IMR-90 (cell line): ENCODE measurements around the gene JMJD8. TPM values are rescaled to one million over a fixed set of nuclear protein-coding genes. Genes with fewer than 3 reads are reported as not detected.

ENCODE experiments used
- ATAC-seq: fragments of 200-7000 bp; cut with Tn5 transposase; 2 replicates; pipeline ENCODE4 v1.9.1; 2020; ENCODE audit warnings: low read depth, mild to moderate bottlenecking, moderate library complexity
- BruUV-seq: library from RNA; stranded (reverse); fragments of 400-500 nt; replicated peaks from 2 replicates; lab custom pipeline; 2021; lab: Mats Ljungman, UMichigan
- CTCF ChIA-PET: fragments of 300-600 bp; formaldehyde crosslinking; extraction: SDS; loops from one replicate; lab custom pipeline; 2021; ENCODE audit warnings: antibody characterized with exemption; lab: Yijun Ruan, JAX
- POLR2A ChIA-PET: fragments of 300-600 bp; sonication (Branson Sonifier 250); formaldehyde crosslinking; loops from one replicate; lab custom pipeline; 2022; ENCODE audit warnings: antibody characterized with exemption; ENCODE audit not compliant: unreplicated experiment; lab: Charles Lee
- DNase-seq: peaks from one replicate; pipeline ENCODE4 v3.0.0; 2013
- H2AFZ ChIP-seq: replicated peaks from 2 replicates; pipeline ENCODE3; 2013; ENCODE audit warnings: low read length, mild to moderate bottlenecking; ENCODE audit not compliant: poor library complexity
- H2AK5ac ChIP-seq: 2 replicates; pipeline ENCODE4 v1.6.1; 2013; ENCODE audit warnings: low read depth, low read length, inconsistent platforms
- H2AK9ac ChIP-seq: replicated peaks from 2 replicates; pipeline ENCODE3; 2013; ENCODE audit warnings: mild to moderate bottlenecking, low read depth, low read length, moderate library complexity; ENCODE audit not compliant: poor library complexity
- H2BK120ac ChIP-seq: 2 replicates; pipeline ENCODE4 v1.6.1; 2013; ENCODE audit warnings: low read depth, low read length, inconsistent platforms
- H2BK15ac ChIP-seq: 3 replicates; pipeline ENCODE4 v1.6.1; 2013; ENCODE audit warnings: low read depth, low read length, inconsistent platforms
- H2BK20ac ChIP-seq: 2 replicates; pipeline ENCODE4 v1.6.1; 2013; ENCODE audit warnings: low read depth, mild to moderate bottlenecking, inconsistent platforms, low read length, moderate library complexity
- H2BK5ac ChIP-seq: 2 replicates; pipeline ENCODE4 v1.6.1; 2013; ENCODE audit warnings: mild to moderate bottlenecking, low read depth, low read length, inconsistent platforms; ENCODE audit not compliant: poor library complexity, severe bottlenecking
- H3K14ac ChIP-seq: replicated peaks from 2 replicates; pipeline ENCODE4 v1.6.1; 2013; ENCODE audit warnings: low read depth, low read length, inconsistent platforms
- H3K18ac ChIP-seq: 2 replicates; pipeline ENCODE4 v1.6.1; 2013; ENCODE audit warnings: low read depth, low read length, control low read depth
- H3K23ac ChIP-seq: 2 replicates; pipeline ENCODE4 v1.6.1; 2013; ENCODE audit warnings: low read depth, low read length, inconsistent platforms
- H3K27ac ChIP-seq: 2 replicates; pipeline ENCODE4 v1.5.1; 2013; ENCODE audit warnings: mild to moderate bottlenecking, control low read depth, low read length; ENCODE audit not compliant: insufficient read depth
- H3K27me3 ChIP-seq: 2 replicates; pipeline ENCODE4 v1.6.1; 2013; ENCODE audit warnings: low read length; ENCODE audit not compliant: control insufficient read depth, insufficient read depth
- H3K36me3 ChIP-seq: 2 replicates; pipeline ENCODE4 v1.6.1; 2013; ENCODE audit warnings: low read length, mixed read lengths; ENCODE audit not compliant: control insufficient read depth, insufficient read depth
- H3K4ac ChIP-seq: 2 replicates; pipeline ENCODE4 v1.6.1; 2013; ENCODE audit warnings: low read depth, low read length, inconsistent platforms
- H3K4me1 ChIP-seq: 2 replicates; pipeline ENCODE4 v1.6.1; 2013; ENCODE audit warnings: low read length, mixed read lengths; ENCODE audit not compliant: control insufficient read depth, insufficient read depth
- H3K4me2 ChIP-seq: 2 replicates; pipeline ENCODE4 v1.6.1; 2013; ENCODE audit warnings: low read depth, mild to moderate bottlenecking, control low read depth, low read length, moderate library complexity
- H3K4me3 ChIP-seq: 2 replicates; pipeline ENCODE4 v1.5.1; 2013; ENCODE audit warnings: low read depth, mild to moderate bottlenecking, control low read depth, low read length, moderate library complexity; ENCODE audit not compliant: insufficient read depth
- H3K56ac ChIP-seq: 2 replicates; pipeline ENCODE4 v1.6.1; 2013; ENCODE audit warnings: low read length, inconsistent platforms; ENCODE audit not compliant: insufficient read depth; ENCODE audit errors: extremely low read depth
- H3K79me1 ChIP-seq, 2 experiments: 2 replicates each; pipeline ENCODE4 v1.6.1; 2013; ENCODE audit warnings: low read length in 2 of 2, inconsistent platforms in 1 of 2, low read depth in 1 of 2
- H3K9ac ChIP-seq: 2 replicates; pipeline ENCODE4 v1.6.1; 2013; ENCODE audit warnings: low read depth, low read length, control low read depth
- H3K9me1 ChIP-seq: 2 replicates; pipeline ENCODE4 v1.6.1; 2013; ENCODE audit warnings: low read length, inconsistent platforms; ENCODE audit not compliant: insufficient read depth
- H3K9me3 ChIP-seq: 2 replicates; pipeline ENCODE4 v1.6.1; 2013; ENCODE audit warnings: low read length; ENCODE audit not compliant: control insufficient read depth, insufficient read depth
- H4K20me1 ChIP-seq: 2 replicates; pipeline ENCODE4 v1.6.1; 2013; ENCODE audit warnings: low read length, inconsistent platforms; ENCODE audit not compliant: insufficient read depth
- H4K5ac ChIP-seq: 2 replicates; pipeline ENCODE4 v1.6.1; 2013; ENCODE audit warnings: mild to moderate bottlenecking, low read depth, low read length, control low read depth
- H4K8ac ChIP-seq, 2 experiments: 2 replicates each; pipeline ENCODE4 v1.6.1; 2013; ENCODE audit warnings: low read depth in 2 of 2, low read length in 2 of 2, control low read depth in 1 of 2, inconsistent platforms in 1 of 2
- H4K91ac ChIP-seq: 2 replicates; pipeline ENCODE4 v1.6.1; 2013; ENCODE audit warnings: low read depth, low read length, inconsistent platforms; ENCODE audit not compliant: insufficient read depth
- BHLHE40 ChIP-seq: fragments of 150-350 bp; IDR thresholded peaks from 2 replicates; pipeline ENCODE4 v1.6.1; 2016; ENCODE audit warnings: mild to moderate bottlenecking, low read depth, low read length
- CTCF ChIP-seq: conservative IDR thresholded peaks from 2 replicates; pipeline ENCODE4 v1.5.1; 2012; ENCODE audit warnings: mild to moderate bottlenecking, low read depth, low read length, improper control_type of control experiment
- ELK1 ChIP-seq: fragments of 150-350 bp; IDR thresholded peaks from 2 replicates; pipeline ENCODE4 v1.6.1; 2016; ENCODE audit warnings: low read depth, mild to moderate bottlenecking, low read length, moderate library complexity, borderline replicate concordance
- FOS ChIP-seq: fragments of 150-350 bp; IDR thresholded peaks from 2 replicates; pipeline ENCODE4 v1.6.1; 2016; ENCODE audit warnings: low read depth, low read length
- MAFK ChIP-seq: IDR thresholded peaks from 2 replicates; pipeline ENCODE4 v1.6.1; 2012; ENCODE audit warnings: low read depth, low read length, improper control_type of control experiment
- MAZ ChIP-seq: IDR thresholded peaks from 2 replicates; pipeline ENCODE4 v1.6.1; 2012; ENCODE audit warnings: low read depth, mild to moderate bottlenecking, low read length, improper control_type of control experiment, moderate library complexity, borderline replicate concordance
- MXI1 ChIP-seq: IDR thresholded peaks from 2 replicates; pipeline ENCODE4 v1.6.1; 2012; ENCODE audit warnings: low read depth, mild to moderate bottlenecking, low read length, moderate library complexity, borderline replicate concordance
- NFE2L2 ChIP-seq: fragments of 150-350 bp; IDR thresholded peaks from 2 replicates; pipeline ENCODE4 v1.6.1; 2016; ENCODE audit warnings: low read depth, mild to moderate bottlenecking, low read length
- POLR2A ChIP-seq: IDR thresholded peaks from 2 replicates; pipeline ENCODE4 v1.6.1; 2012; ENCODE audit warnings: mild to moderate bottlenecking, low read depth, low read length
- RAD21 ChIP-seq: IDR thresholded peaks from 2 replicates; pipeline ENCODE4 v1.6.1; 2012; ENCODE audit warnings: low read length, improper control_type of control experiment
- RCOR1 ChIP-seq: IDR thresholded peaks from 2 replicates; pipeline ENCODE4 v1.6.1; 2012; ENCODE audit warnings: mild to moderate bottlenecking, low read length, improper control_type of control experiment; ENCODE audit not compliant: insufficient replicate concordance
- RFX5 ChIP-seq: IDR thresholded peaks from 2 replicates; pipeline ENCODE4 v1.8.0; 2012; ENCODE audit warnings: low read depth, mild to moderate bottlenecking, low read length, moderate library complexity
- SMC3 ChIP-seq: fragments of 150-350 bp; IDR thresholded peaks from 2 replicates; pipeline ENCODE4 v1.6.1; 2016; ENCODE audit warnings: low read depth, mild to moderate bottlenecking, antibody characterized with exemption, low read length, moderate library complexity
- WGBS, 2 experiments: methylation state at CpG; one replicate each; pipeline versions ENCODE4 v1.1.5 to v1.1.7; 2013; ENCODE audit warnings: missing lambda C conversion rate in 2 of 2; ENCODE audit not compliant: insufficient read length in 1 of 2; ENCODE audit errors: extremely low coverage in 2 of 2; 5-methylcytosine and 5-hydroxymethylcytosine counted together
- dilution Hi-C: fragments of 300-500 bp; cut with HindIII; formaldehyde crosslinking; loops from one replicate; pipeline ENCODE4 v1.14.3; 2018; ENCODE audit warnings: low sequenced_read_pairs; ENCODE audit not compliant: unreplicated experiment
- in situ Hi-C: fragments of 300-500 bp; cut with MboI; formaldehyde crosslinking; loops from 3 replicates; pipeline ENCODE4 v1.14.3; 2019; ENCODE audit warnings: low sequenced_read_pairs, inconsistent platforms, mixed read lengths
- intact Hi-C: fragments of 100-400 bp; cut with micrococcal nuclease; formaldehyde crosslinking; loops from 2 replicates; pipeline ENCODE4 v1.10.0; 2022
- polyA plus RNA-seq, 3 experiments: library from polyadenylated mRNA; depleted of rRNA; stranded (reverse); fragments of >200 nt; gene quantifications; 2 replicates each; pipeline ENCODE4 v1.2.3, GENCODE V29; 2012; ENCODE audit warnings: low replicate concordance in 1 of 3
- total RNA-seq: library from RNA; depleted of rRNA; stranded (reverse); fragments of >200 nt; gene quantifications from 2 replicates; pipeline ENCODE4 v1.2.3, GENCODE V29; 2012

JMJD8 gene
- total and polyA plus RNA-seq, 2 of the 4 experiments (the other 2 are of a cell fraction) = 17.7 to 62.5 TPM

GRCh38 chr16:732332-732731 is 48.2 kb upstream of the JMJD8 start:
- no peak overlapping the region for H4K5ac ChIP-seq
- no peak overlapping the region for H2BK20ac ChIP-seq
- ATAC-seq = no peak
- no peak overlapping the region for H3K27ac ChIP-seq
- TF ChIP-seq SMC3 = no peak
- TF ChIP-seq MAFK = no peak
- no peak for TF ChIP-seq ELK1
- no peak for TF ChIP-seq FOS
- TF ChIP-seq MXI1 = no peak
- TF ChIP-seq RAD21 = no peak
- TF ChIP-seq POLR2A = no peak
- TF ChIP-seq NFE2L2 = no peak
- no peak for TF ChIP-seq MAZ
- no peak for TF ChIP-seq RFX5
- TF ChIP-seq CTCF = no peak
- TF ChIP-seq BHLHE40 = no peak
- TF ChIP-seq RCOR1 = no peak
- no peaks in the 10 kb centered on the region for H3K27me3 ChIP-seq
- H3K79me1 ChIP-seq = peaks cover 0 to 7% of the 10 kb centered on the region in 2 experiments; a peak in 2 of 4 replicates
- peaks cover 4% of the 10 kb centered on the region for H4K20me1 ChIP-seq
- CTCF ChIA-PET = no interaction called here
- intact Hi-C loops (no loop called here), in situ Hi-C loops (no loop called here), dilution Hi-C loops (no loop called here)
- no peak overlapping the region for H2AFZ ChIP-seq
- H2AK5ac ChIP-seq = no peak overlapping the region
- no peak overlapping the region for H3K4ac ChIP-seq
- H3K4me1 ChIP-seq = peaks cover 3% of the 10 kb centered on the region
- BruUV-seq = no TSS peak
- no peak overlapping the region for H2AK9ac ChIP-seq
- POLR2A ChIA-PET = no interaction called here
- no peak overlapping the region for H3K4me2 ChIP-seq
- WGBS, 2 experiments = 84% methylated on average over 6 of the region's 12 CpGs; no CpG with 5 or more reads in 1 of the 2 experiments
- H3K23ac ChIP-seq = no peak overlapping the region
- no peak overlapping the region for H3K18ac ChIP-seq
- no peak overlapping the region for H3K14ac ChIP-seq
- DNase-seq = no peak
- H3K9ac ChIP-seq = no peak overlapping the region
- H3K36me3 ChIP-seq = peaks cover 46% of the 10 kb centered on the region
- no peak overlapping the region for H2BK120ac ChIP-seq
- H4K8ac ChIP-seq = no peak overlapping the region
- no peak overlapping the region for H3K56ac ChIP-seq
- no peak overlapping the region for H2BK15ac ChIP-seq
- no peak overlapping the region for H4K91ac ChIP-seq
- H2BK5ac ChIP-seq = no peak overlapping the region
- H3K9me1 ChIP-seq = peaks cover under 1% of the 10 kb centered on the region; the same call in 1 of the 2 replicates
- H3K4me3 ChIP-seq = no peak overlapping the region
- no peaks in the 10 kb centered on the region for H3K9me3 ChIP-seq
